ENCODE results near the gene C2CD2.

Gene C2CD2

DNA sequence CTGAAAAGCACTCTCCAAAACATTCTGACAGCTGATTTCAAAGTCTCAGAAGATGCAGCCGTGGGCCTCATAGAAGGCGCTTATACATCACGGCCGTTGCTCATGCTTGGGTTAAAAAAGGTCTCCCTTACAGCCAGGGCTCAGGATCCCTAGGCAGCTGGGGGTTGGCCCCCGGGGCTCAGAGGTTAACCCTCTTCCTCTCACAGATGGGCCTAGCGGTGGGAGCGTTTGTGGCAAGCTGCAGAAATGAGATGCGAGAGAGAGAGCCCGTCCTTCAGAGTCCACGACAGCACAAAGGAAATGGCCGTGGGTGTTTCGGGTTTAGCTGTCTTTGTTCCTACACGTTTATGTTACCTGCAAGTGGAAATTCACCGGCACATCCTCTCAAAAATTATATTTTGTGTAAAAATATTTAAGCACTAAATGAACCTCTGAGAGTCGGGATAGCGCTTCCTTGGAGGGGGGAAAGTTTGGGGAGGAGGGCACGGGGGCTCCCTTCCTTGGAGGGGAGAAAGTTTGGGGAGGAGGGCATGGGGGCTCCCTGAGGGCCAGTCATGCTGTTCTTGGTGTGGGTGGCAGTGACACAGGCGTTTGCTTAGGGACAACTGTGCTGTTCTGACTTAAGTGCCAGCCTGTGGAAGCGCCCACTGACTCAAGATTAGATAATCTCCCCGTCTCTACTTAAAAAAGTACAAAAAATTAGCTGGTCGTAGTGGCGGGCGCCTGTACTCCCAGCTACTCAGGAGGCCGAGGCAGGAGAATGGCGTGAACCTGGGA is 54.2 kb downstream of the C2CD2 start:
- TF ChIP-seq, protein P1, sequence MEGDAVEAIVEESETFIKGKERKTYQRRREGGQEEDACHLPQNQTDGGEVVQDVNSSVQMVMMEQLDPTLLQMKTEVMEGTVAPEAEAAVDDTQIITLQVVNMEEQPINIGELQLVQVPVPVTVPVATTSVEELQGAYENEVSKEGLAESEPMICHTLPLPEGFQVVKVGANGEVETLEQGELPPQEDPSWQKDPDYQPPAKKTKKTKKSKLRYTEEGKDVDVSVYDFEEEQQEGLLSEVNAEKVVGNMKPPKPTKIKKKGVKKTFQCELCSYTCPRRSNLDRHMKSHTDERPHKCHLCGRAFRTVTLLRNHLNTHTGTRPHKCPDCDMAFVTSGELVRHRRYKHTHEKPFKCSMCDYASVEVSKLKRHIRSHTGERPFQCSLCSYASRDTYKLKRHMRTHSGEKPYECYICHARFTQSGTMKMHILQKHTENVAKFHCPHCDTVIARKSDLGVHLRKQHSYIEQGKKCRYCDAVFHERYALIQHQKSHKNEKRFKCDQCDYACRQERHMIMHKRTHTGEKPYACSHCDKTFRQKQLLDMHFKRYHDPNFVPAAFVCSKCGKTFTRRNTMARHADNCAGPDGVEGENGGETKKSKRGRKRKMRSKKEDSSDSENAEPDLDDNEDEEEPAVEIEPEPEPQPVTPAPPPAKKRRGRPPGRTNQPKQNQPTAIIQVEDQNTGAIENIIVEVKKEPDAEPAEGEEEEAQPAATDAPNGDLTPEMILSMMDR (IDR thresholded peaks at IDR 0.05): no peak

DNA sequence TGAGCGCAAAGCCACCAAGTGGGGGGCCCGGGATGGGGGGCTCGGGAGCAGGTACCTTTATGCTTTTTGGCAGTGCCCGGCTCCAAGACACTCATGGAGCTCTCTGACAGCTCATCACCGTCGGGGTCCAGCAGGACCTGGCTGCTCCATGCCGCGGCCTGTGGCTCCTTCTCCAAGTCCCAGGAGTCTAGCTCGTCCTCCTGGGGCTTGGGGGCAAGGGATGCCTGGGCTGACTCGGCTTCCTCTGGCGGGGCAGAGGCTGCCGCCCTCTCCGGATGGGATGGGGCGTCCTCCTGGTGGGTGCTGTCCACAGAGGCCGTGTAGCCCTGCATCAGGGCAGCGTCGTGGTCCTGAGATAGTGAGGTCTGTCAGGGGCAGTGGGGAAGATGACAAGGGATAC is 54.8 kb downstream of the C2CD2 start:
- TF ChIP-seq, protein P1 (IDR thresholded peaks at IDR 0.05): no peak

DNA sequence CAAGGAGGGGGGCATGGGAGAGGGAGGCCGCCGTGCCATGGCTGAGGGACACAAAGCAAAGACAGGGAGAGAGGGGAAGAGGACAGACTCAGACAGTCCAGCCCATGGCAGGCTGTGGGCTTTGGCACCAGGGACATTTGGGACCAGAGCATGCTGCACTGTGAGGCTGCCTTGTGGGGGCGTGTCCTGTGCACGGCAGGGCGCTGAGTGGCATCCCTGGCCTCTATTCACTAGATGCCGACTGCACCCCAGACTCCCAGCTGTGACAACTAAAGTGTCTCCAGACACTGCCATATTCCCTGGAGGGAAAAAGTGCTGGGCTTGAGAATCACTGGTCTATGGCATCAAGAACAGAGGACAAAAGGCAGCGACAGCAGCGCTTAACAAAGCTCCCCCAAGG is 56.1 kb downstream of the C2CD2 start:
- TF ChIP-seq, protein P1 (IDR thresholded peaks at IDR 0.05): no peak

DNA sequence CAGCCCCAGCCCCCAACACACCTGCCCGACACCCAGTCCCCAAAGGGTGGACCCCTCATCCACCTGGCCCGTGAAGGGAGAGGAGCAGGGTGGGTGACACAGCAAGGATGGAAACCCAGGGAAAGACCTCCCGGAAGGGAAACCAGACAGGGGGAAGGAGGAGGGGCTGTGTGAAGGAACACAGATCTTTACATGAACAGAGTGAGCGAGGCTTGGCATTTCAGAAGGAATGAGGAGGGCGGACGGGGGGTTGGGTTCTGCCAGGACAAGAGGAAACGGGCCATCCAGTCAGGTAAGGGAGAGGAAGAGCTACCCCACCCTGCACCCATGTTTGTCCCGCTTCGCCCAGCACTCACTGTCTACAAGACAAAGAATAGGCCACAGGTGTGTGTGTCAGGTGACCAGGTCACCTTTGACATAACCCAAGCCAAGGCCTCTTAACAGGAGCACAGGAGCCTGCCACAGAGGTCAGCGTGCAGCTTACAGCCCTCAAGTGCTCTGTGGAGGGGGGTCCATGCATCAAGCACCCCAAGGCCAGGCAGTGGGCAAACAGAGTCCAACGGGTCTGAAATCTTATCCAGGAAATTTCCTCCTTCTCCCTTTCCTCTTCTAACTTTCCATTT is 56.7 kb downstream of the C2CD2 start:
- TF ChIP-seq, protein P1 (IDR thresholded peaks at IDR 0.05): no peak

DNA sequence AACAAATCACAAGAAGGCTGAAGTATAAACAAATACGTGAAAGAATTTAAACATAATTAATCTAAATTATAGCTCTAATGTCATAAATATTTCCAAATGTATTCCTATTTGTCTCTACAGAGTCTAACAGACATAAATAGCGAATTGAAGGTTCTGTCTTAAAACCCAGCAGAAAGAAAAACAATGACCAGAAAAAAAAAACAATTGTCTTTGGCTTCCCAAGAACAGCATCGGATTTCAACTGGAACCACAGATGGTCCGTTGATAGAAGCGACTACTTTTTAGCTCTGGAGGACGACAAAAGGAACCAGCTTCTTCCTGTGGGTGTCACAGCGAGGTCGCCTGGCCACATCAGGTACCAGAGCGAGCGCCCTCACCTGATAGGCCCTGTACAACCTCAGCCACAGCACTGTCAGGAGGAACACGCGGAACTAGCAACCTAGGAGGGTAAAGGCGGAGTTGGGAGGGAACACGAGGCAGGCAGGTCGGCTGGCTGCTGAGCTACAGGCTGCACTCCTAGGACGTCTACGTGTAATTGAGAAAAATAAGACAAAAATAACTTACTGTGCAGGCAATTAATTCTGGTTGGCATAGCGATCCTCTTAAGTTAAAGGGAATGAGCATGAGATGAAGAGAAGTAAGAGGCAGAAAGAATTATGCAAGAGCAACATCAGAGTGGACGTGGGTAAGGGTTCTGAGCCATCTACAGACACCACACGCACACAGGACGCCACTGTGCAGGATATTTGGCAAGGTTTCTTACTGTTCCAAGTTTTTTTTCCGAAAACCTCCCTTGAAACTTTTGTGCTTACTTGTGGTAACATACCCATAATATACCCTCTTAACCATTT is 58.0 kb downstream of the C2CD2 start:
- TF ChIP-seq, protein P1 (IDR thresholded peaks at IDR 0.05): no peak

DNA sequence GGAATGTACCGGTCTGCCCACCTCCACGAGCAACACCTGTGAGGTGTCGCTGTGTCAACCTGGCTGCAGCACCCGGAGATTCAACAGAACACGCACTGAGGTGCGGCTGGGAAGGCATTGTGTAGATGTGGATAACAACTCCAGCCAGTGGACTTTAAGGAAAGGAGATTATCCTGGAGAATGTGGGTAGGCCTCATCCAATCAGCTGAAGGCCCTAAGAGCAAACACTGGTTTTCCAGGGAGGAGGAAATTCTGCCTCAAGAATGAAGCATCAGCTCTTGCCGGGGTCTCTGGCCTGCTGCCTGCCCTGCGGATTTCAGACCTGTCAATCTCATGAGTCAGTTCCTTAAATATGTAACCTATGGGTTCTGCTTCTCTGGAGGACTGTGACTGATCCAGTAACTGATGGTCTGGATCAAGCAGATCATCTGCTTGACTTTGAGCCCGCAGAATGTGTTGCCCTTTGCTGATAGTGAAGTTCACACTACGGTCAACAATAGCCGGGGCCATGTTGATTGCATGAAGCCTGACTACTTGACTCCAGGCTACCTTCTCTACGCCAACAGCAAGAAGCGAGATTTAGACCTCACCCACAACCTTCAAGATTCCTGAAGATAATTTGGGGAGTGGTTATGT is 58.8 kb downstream of the C2CD2 start:
- TF ChIP-seq, protein P1 (IDR thresholded peaks at IDR 0.05): no peak

DNA sequence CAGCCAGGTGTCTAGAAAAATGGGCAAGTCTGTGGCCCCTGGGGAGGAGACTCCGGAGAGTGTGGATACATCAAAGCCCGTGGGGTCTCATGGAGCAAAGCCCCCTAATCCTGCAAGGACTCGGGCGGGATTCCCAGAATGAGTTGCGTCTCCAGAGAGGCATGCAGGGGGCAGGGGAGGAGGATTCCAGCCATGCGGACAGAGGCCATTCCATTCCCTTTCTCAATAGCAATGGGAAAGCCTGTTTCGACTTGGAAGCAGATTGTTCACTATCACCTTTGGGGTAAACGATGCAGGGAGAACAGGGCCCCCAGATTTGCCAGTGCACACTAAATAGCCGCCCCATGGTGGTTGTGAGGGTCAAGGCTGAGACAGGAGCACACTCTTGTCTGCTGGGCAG is 59.3 kb downstream of the C2CD2 start:
- TF ChIP-seq, protein P1 (IDR thresholded peaks at IDR 0.05): no peak
